IMR-90 (cell line): ENCODE results near the gene EEF2K.

Experiments
- FOS ChIP-seq: fragments of 150-350 bp; IDR thresholded peaks from 2 replicates; pipeline ENCODE4 v1.6.1; 2016; ENCODE audit warnings: low read depth, low read length
- TF ChIP-seq, protein P1 (sequence below): conservative IDR thresholded peaks from 2 replicates; pipeline ENCODE4 v1.5.1; 2012; ENCODE audit warnings: mild to moderate bottlenecking, low read depth, low read length, improper control_type of control experiment

GRCh38 chr16:22190776-22191531 lies 15.1 kb upstream of the EEF2K start:
- TF ChIP-seq, protein P1, sequence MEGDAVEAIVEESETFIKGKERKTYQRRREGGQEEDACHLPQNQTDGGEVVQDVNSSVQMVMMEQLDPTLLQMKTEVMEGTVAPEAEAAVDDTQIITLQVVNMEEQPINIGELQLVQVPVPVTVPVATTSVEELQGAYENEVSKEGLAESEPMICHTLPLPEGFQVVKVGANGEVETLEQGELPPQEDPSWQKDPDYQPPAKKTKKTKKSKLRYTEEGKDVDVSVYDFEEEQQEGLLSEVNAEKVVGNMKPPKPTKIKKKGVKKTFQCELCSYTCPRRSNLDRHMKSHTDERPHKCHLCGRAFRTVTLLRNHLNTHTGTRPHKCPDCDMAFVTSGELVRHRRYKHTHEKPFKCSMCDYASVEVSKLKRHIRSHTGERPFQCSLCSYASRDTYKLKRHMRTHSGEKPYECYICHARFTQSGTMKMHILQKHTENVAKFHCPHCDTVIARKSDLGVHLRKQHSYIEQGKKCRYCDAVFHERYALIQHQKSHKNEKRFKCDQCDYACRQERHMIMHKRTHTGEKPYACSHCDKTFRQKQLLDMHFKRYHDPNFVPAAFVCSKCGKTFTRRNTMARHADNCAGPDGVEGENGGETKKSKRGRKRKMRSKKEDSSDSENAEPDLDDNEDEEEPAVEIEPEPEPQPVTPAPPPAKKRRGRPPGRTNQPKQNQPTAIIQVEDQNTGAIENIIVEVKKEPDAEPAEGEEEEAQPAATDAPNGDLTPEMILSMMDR: no peak
- TF ChIP-seq FOS: no peak
